Measurements from ENCODE around the gene C1orf198.

C1orf198 gene

DNA sequence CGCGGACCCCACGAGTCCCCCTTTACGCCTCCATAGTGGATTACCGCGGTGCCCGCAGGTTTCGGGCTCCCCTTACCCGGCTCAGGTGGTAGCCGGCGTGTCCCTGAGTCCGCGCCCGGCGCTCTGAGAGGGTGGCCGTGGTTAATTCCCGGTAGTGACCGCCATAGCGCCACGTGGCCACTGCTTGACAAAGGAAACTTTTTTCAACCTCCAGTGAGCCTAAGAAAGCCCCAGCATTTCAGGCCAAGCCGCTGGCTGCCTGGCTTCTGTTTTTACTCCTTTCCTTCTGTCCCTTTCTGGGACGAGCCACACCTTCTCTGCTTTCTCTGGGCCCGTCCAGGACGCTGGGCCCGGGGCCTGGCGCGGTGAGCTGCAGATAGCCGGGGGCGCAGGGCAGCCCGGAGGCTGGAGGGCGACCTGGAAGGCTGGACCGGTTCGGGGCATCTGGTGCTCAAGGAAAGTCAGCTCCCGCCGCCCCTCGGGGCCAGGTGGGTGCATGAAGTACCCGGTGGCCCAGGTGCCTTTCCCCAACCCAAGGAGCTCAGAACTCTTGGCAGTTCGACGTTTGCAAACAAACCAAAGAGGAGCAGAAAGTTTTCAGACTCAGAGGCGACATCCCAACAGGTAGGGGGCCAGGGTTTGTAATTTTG, 540 bp upstream of the C1orf198 start:
- Mint-ChIP-seq H3K27ac (peak overlapping the region; percentile 83 to 99 (median 99)), H3K36me3 (ENCODE audit: low read depth) (peaks cover 9% of the 10 kb centered on the region), H3K9me3 (no peaks in the 10 kb centered on the region), H3K27me3 (ENCODE audit: low read depth) (peaks cover 4% of the 10 kb centered on the region), H3K4me3 (peak overlapping the region; percentile 92 to 96 (median 95)), H3K4me1 (peaks cover 54% of the 10 kb centered on the region)
- TF ChIP-seq, protein P1, sequence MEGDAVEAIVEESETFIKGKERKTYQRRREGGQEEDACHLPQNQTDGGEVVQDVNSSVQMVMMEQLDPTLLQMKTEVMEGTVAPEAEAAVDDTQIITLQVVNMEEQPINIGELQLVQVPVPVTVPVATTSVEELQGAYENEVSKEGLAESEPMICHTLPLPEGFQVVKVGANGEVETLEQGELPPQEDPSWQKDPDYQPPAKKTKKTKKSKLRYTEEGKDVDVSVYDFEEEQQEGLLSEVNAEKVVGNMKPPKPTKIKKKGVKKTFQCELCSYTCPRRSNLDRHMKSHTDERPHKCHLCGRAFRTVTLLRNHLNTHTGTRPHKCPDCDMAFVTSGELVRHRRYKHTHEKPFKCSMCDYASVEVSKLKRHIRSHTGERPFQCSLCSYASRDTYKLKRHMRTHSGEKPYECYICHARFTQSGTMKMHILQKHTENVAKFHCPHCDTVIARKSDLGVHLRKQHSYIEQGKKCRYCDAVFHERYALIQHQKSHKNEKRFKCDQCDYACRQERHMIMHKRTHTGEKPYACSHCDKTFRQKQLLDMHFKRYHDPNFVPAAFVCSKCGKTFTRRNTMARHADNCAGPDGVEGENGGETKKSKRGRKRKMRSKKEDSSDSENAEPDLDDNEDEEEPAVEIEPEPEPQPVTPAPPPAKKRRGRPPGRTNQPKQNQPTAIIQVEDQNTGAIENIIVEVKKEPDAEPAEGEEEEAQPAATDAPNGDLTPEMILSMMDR (IDR thresholded peaks at IDR 0.05; ENCODE audit: unreplicated experiment in 3 of 3) = no peak

DNA sequence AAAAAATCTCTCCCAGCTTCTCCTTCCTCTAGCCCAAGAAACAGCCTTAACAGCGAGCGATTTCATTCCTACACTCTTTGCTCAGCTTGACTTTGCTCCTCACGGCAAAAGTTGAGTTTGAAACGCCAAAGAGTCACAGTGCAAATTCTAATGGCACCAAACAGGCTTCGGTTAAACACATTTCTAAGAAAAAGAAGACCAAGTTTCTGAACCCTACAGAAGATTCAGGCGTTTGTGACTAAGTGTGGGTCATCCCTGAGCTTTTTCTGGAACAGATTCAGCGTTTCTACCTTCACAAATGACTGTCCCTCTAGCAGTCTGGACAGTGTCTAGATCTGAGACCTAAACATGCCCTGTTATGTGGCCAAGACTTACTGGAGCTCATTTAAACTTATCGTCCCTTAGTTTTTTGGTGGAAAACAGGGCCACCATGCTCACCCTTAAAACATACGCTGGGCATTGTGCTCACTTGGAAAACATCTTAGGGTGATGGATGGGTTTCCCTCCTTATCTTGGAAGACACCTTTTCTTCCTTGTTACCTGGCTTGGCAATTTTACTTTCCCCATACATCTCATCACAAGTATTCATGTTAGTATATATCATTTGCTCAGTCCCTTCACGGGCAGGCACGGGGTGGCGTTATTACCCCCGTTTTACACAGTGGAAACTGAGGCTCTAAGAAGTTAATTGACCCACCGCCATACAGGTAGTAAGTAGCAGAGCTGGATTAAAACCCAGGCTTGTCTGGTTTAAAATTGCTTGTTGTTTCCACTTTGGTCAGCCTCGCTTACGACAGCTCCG, 1.0 kb downstream of the C1orf198 start:
- Mint-ChIP-seq H3K4me3 (peak overlapping the region; percentile 90 to 94 (median 92)), H3K36me3 (ENCODE audit: low read depth) (peaks cover 14% of the 10 kb centered on the region), H3K4me1 (peaks cover 68% of the 10 kb centered on the region), H3K27me3 (ENCODE audit: low read depth) (peaks cover 4% of the 10 kb centered on the region), H3K27ac (peak overlapping the region; percentile 82 to 91 (median 83)), H3K9me3 (no peaks in the 10 kb centered on the region)
- TF ChIP-seq, protein P1 (IDR thresholded peaks at IDR 0.05; ENCODE audit: unreplicated experiment in 3 of 3) = no peak

DNA sequence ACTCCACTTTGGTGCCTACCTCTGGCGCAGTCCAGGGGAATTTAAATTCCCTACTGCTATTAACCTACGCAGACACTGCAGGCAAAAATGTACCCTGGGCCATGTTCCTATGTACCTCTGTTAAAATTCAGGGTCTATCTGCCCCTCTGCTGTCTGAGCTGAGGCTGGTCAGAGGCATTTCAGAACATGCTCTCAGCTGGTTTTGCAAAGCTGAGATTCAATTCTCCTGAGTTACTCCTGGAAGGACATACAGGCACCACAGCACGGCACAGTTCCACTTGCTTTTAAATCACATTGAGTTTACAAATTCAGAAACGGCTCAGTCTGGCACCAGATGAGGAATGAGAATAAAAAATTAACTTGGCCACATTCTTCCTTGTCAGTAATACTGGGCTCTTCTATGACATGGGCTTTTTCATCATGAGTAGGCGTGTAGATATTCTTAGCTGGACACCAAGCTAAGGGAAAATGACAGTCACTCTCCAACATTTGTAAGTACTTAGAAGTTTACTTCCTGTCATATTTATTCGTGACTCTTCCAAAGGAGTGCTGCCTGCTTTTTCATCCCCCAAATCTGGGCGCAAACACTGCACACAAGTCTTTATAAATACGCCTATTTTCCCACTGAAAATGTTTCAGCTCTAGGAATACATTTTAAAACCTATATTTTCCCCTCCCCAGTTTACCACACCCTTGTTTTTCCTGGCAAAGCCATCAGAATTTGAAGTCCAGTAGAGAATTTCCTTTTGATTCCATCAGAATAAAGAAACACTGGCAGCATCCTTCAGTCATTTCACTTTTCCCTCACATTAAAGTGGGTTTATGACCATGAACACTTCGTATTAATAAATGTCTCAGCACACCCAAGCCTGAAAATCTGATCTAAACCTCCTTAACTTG, 1.9 kb downstream of the C1orf198 start:
- Mint-ChIP-seq H3K27me3 (ENCODE audit: low read depth) (peaks cover 4% of the 10 kb centered on the region), H3K9me3 (no peaks in the 10 kb centered on the region), H3K4me3 (peak overlapping the region; percentile 90 to 94 (median 92)), H3K27ac (peak overlapping the region; percentile 82 to 91 (median 83)), H3K36me3 (ENCODE audit: low read depth) (peaks cover 21% of the 10 kb centered on the region), H3K4me1 (peaks cover 76% of the 10 kb centered on the region)
- TF ChIP-seq, protein P1 (IDR thresholded peaks at IDR 0.05; ENCODE audit: unreplicated experiment in 3 of 3) = no peak

DNA sequence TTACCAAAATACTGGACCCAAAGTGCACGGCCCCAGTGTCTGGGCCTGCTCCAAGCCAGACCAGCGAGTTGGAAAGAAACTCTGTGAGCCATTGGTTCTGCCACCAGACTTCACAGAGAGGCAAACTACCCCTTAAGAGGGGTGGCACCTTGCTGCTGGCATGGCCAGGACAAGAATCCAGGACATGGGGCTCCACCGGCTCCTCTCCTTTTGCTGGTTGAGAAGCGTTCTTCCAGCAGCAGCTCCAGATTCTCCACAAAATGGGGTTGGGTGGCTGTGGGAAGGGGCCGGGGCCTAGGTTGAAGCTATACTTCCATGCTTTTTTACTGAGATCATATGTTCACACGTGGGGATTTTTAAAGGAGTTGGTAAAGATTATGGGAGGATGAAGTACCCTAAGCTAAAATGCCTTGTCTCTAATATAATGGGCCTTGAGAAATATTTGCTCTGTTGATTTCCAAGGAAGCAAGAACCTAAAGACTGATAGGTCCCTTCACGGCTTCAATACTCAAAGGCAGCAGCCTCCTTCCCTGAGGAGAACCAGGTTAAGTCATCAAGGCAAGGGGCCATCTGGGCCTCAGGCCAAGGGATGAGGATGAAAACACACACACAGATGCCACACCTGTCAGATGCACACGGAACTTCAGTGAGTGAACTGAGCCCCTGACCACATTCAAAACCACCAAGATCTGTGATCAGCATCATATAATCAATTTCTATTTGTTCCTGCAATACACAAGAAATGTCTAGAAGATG, 3.1 kb downstream of the C1orf198 start:
- no peaks in the 10 kb centered on the region for H3K9me3 Mint-ChIP-seq
- H3K27me3 Mint-ChIP-seq (ENCODE audit: low read depth) = peaks cover 4% of the 10 kb centered on the region
- peak overlapping the region; percentile 7 to 84 (median 83) for H3K27ac Mint-ChIP-seq
- H3K36me3 Mint-ChIP-seq (ENCODE audit: low read depth) = peaks cover 32% of the 10 kb centered on the region
- H3K4me1 Mint-ChIP-seq = peaks cover 85% of the 10 kb centered on the region
- peak overlapping the region; percentile 12 to 92 (median 90) for H3K4me3 Mint-ChIP-seq
- TF ChIP-seq, protein P1 (IDR thresholded peaks at IDR 0.05; ENCODE audit: unreplicated experiment in 3 of 3) = no peak

- H3K4me3 Mint-ChIP-seq = peak overlapping the region; percentile 31 to 78 (median 55)
- no peaks in the 10 kb centered on the region for H3K9me3 Mint-ChIP-seq
- peaks cover 34% of the 10 kb centered on the region for H3K36me3 Mint-ChIP-seq (ENCODE audit: low read depth)
- H3K27ac Mint-ChIP-seq = peak overlapping the region; percentile 21 to 83 (median 58)
- H3K4me1 Mint-ChIP-seq = peaks cover 80% of the 10 kb centered on the region
- H3K27me3 Mint-ChIP-seq (ENCODE audit: low read depth) = peaks cover 4% of the 10 kb centered on the region
- TF ChIP-seq, protein P1 (IDR thresholded peaks at IDR 0.05; ENCODE audit: unreplicated experiment in 3 of 3) = no peak
Measured at GRCh38 chr1:230864441-230864840, 3.9 kb downstream of the C1orf198 start.

All from nephron (organoid).